ENCODE data around the gene HEPN1. TPM values are rescaled to one million over a fixed set of nuclear protein-coding genes. Genes with fewer than 3 reads are reported as not detected.

The HEPN1 gene
- total and polyA plus RNA-seq, 2 donors from 2014 or later = not detected

- H3K27ac ChIP-seq (ENCODE audit: low read depth in 2 of 2, low read length in 2 of 2) = no peak overlapping the region
- FAIRE-seq = no peak
These were observed 3.3 kb upstream of the HEPN1 start for GRCh38 chr11:124915541-124916369.

GRCh38 chr11:124916370-124916710 lies 2.7 kb upstream of the HEPN1 start:
- H3K9ac ChIP-seq (ENCODE audit: low read length in 3 of 3) = no peak overlapping the region
- no peaks in the 10 kb centered on the region for H3K36me3 ChIP-seq (ENCODE audit: control insufficient read depth in 2 of 3, insufficient read depth in 3 of 3, low read length in 3 of 3)
- H3K4me3 ChIP-seq (ENCODE audit: low read length in 3 of 3) = no peak overlapping the region
- TF ChIP-seq CTCF (IDR thresholded peaks at IDR 0.05; ENCODE audit: borderline replicate concordance, extremely low read depth, insufficient read depth) = no peak
- H3K27me3 ChIP-seq (ENCODE audit: control insufficient read depth, insufficient read depth, low read length) = no peaks in the 10 kb centered on the region
- no peak overlapping the region for H3K27ac ChIP-seq (ENCODE audit: low read depth in 2 of 2, low read length in 2 of 2)
- FAIRE-seq (no peak), DNase-seq (no peak)
- H3K4me1 ChIP-seq (ENCODE audit: control insufficient read depth in 2 of 3, insufficient read depth in 2 of 3, low read depth in 1 of 3, low read length in 3 of 3) = peaks cover 0 to under 1% (median 0%) of the 10 kb centered on the region in 3 donors
- no peaks in the 10 kb centered on the region for H3K9me3 ChIP-seq (ENCODE audit: control insufficient read depth in 2 of 3, insufficient read depth in 1 of 3, low read length in 3 of 3)
- intact Hi-C loops (cut with DNase I) = no loop called here

More at GRCh38 chr11:124915541-124916369, 3.3 kb upstream of the HEPN1 start:
- Histone ChIP-seq H3K9ac (ENCODE audit: low read length in 3 of 3) (no peak overlapping the region), H3K36me3 (ENCODE audit: control insufficient read depth in 2 of 3, insufficient read depth in 3 of 3, low read length in 3 of 3) (no peaks in the 10 kb centered on the region), H3K4me1 (ENCODE audit: control insufficient read depth in 2 of 3, insufficient read depth in 2 of 3, low read depth in 1 of 3, low read length in 3 of 3) (no peaks in the 10 kb centered on the region), H3K9me3 (ENCODE audit: control insufficient read depth in 2 of 3, insufficient read depth in 1 of 3, low read length in 3 of 3) (no peaks in the 10 kb centered on the region), H3K4me3 (ENCODE audit: low read length in 3 of 3) (no peak overlapping the region), H3K27me3 (ENCODE audit: control insufficient read depth, insufficient read depth, low read length) (no peaks in the 10 kb centered on the region)
- TF ChIP-seq CTCF (IDR thresholded peaks at IDR 0.05; ENCODE audit: borderline replicate concordance, extremely low read depth, insufficient read depth) = no peak
- intact Hi-C loops (cut with DNase I) = no loop called here
- no peak for DNase-seq

- Histone ChIP-seq H3K4me1 (ENCODE audit: control insufficient read depth in 2 of 3, insufficient read depth in 2 of 3, low read depth in 1 of 3, low read length in 3 of 3) (peaks cover 0 to 4% (median 0%) of the 10 kb centered on the region in 3 donors), H3K27ac (ENCODE audit: low read depth in 2 of 2, low read length in 2 of 2) (no peak overlapping the region), H3K4me3 (ENCODE audit: low read length in 3 of 3) (no peak overlapping the region), H3K9me3 (ENCODE audit: control insufficient read depth in 2 of 3, insufficient read depth in 1 of 3, low read length in 3 of 3) (no peaks in the 10 kb centered on the region), H3K27me3 (ENCODE audit: control insufficient read depth, insufficient read depth, low read length) (no peaks in the 10 kb centered on the region), H3K36me3 (ENCODE audit: control insufficient read depth in 2 of 3, insufficient read depth in 3 of 3, low read length in 3 of 3) (no peaks in the 10 kb centered on the region), H3K9ac (ENCODE audit: low read length in 3 of 3) (no peak overlapping the region)
- FAIRE-seq (no peak), DNase-seq (no peak)
- intact Hi-C loops (cut with DNase I) = no loop called here
- TF ChIP-seq CTCF (IDR thresholded peaks at IDR 0.05; ENCODE audit: borderline replicate concordance, extremely low read depth, insufficient read depth) = no peak
These were observed 1.9 kb upstream of the HEPN1 start for GRCh38 chr11:124917115-124917637.

Data from kidney (tissue), 14 donors.